Activated CD8-positive, alpha-beta memory T cell treated with anti-CD3 and anti-CD28 coated beads, Interleukin-2, amount 50 U/mL, for 4 hours (primary cell): ENCODE data around the gene IFITM5.

Experiments used
- DNase-seq: peaks from one replicate; pipeline ENCODE4 v3.0.0-alpha.2; 2020

IFITM5 gene

DNA sequence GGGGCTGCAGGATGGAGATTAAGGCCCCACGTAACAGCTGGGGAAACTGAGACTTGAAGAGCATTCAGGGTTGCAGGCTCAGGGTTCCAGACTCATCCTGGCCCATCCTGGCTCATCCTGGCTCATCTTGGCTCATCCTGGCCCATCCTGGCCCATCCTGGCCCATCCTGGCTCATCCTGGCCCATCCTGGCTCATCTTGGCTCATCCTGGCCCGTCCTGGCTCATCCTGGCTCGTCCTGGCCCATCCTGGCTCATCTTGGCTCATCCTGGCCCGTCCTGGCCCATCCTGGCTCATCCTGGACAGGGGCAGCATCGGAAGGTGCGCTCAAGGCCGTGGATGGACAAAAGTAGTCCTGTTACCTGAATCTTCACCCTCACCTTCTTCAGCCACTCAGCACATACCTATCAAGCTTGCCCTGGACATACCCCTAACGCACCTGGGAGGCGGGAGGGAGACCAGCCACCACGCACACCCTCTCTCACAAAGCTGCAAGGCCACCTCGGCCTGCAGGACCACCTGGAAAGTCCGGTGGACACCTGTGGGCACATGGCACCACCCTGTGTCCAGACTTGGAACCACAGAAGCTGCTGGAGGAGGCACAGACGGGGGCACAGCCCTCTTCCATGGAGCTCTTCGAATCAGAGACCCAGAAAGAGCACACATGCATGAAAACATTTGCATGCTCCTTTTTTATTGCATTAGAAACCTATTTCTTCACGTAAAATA, 41.4 kb downstream of the IFITM5 start:
- no peak for DNase-seq

DNA sequence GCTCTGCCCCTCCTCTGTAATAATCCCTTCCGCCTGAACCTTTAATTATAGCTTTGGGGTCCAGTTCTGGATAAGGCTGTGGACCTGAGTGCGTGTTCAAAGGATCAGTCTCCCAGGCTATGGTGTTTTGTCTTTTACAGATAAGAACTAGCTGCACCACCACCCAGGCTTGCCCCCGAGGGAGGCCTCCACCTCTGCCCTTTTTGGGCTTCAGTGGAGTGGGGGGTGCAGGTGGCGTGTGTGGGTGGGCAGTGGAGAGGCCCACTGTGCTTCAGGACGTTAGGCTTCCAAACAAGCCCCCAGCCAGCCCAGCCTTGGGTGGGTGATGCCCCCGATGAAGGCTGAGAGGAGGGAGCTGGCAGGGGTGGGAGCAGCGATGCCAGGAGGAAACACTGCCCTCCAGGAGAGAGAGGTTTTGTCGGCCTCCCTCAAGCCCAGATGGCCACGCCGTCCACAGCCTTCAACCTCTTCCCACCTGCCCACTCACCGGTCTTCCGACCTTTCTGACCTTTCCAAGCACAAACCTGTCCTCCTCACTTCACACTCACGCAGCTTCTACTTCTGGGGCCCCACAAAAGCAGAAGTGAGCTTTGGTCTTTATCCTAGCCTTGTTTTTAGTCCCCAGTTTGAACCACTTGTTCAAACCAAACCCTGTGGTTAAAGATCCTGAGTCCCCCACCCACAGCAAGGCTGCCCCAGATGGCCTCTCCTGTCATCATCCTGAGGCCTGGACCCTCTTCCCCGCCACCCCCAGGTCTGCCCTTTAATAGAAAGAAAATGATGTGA, 42.2 kb downstream of the IFITM5 start:
- no peak for DNase-seq

DNA sequence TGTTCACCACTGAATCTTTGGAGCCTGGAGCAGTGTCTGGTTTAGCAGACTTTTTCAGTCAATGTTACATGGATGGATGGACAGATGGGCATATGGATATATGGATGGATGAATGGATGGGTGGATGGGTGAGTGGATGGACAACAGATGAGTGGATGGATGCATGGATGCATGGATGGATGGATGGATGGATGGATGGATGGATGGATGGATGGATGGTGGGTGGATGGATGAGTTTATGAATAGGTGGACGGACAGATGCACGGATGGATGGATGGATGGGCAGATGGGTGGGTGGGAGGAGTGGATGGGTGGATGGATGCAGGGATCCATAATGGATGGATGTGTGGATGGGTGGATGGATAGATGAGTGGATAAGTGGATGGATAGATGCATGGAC, 43.5 kb downstream of the IFITM5 start:
- no peak for DNase-seq

DNA sequence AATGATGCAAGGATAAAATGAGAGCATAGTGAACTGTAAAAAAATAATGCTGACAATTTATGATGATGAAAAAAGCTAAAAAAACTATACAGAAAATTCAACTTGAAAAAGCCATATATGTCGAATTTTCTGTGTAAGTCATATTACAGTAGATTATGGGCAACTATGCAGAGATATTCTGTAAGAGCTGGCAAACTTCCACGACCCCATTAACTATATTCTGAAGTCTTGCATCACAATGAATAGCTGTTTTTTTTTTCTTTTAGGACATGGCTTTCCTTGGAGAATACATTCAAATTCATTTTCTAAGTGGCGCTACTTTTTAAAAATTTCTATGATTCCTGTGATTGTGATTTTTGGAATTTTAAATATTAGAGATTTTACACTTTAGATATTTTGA, 44.1 kb downstream of the IFITM5 start:
- no peak for DNase-seq

DNA sequence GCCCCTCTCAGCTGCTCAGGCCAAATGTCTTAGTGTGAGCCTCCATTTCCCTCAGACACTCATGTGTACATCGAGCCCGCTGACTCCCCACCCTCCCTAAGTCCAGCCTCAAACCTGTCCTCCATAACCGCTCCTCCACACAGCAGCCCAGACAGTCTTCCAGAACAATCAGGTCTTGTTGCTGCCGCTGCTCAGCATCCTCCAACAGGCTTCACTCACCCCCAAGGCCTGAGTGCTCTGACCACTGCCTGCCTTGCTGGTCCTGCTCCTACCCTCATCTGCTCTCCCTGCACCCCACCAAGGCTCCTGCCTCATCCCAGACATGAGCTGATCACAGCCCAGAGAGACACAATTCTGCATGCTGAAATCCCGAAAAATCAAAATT, 45.4 kb downstream of the IFITM5 start:
- DNase-seq, result no peak

DNA sequence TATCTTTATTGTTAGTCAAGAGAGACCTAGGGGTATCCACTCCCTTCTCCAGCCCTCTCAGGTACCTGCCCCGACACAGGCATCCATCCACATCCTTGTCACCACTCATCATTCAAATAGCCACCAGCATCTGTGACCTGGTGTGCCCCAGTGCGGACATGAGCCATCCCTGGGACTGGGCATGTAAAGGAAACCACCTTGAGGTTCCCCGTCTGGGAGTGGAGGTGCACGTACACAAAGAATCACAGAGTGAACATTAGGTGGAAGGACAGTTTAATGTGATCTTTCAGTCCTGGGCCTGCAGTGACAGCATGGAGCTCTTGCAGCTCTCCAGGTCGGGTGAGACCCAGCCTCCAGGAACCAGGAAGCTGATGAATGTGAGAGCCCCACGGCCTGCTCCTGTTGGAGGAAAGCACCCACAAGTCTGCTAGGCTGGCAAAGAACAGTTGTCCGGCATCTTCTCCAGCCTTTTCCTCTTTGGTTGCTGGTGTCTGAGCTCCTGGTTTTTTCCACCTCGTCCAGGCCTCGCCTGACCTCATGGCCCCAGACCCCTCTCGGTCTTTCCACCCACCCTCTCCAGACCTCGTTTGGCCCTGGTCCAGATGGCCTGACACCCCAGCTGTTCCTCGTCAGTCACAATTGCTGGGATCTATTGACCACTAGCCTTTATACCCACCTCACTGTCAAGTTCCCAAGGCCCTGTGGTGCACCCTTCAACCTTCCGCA, 46.0 kb downstream of the IFITM5 start:
- no peak for DNase-seq

DNA sequence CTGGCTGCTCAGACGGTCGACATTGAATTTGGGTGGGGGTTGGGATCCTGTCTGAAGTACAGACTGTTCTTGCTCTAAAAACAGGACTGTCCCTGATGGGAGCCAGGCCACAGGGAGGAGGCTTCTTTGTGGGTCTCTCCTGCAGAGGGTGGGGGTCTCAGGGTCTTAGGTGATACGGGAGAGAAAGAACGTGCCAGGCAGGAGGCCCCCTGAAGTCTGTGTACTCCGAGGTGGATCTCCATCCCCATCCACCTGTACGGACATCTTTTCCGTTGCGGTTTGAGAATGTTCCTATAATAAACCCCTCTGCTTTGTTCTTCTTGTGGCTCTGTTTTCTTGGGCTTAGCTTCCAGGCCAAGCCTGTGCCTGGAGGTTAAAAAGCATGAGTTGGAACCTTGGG, 46.7 kb downstream of the IFITM5 start:
- DNase-seq, result no peak

DNA sequence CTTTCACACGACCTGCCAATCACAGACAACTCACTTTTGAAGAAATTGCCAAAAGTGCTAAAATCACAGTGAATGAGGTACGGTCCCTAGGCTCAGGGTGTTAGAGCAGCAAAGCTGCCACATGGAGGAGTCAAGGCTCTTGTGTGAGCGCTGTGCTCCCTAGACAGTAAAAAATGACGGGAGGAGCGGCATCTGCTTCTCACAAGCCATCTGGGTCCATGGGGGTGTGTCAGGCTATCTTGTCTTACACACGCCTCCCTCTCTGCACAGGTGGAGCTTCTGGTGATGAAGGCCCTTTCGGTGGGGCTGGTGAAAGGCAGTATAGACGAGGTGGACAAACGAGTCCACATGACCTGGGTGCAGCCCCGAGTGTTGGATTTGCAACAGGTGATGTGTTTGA, 47.8 kb downstream of the IFITM5 start:
- DNase-seq, result no peak

DNA sequence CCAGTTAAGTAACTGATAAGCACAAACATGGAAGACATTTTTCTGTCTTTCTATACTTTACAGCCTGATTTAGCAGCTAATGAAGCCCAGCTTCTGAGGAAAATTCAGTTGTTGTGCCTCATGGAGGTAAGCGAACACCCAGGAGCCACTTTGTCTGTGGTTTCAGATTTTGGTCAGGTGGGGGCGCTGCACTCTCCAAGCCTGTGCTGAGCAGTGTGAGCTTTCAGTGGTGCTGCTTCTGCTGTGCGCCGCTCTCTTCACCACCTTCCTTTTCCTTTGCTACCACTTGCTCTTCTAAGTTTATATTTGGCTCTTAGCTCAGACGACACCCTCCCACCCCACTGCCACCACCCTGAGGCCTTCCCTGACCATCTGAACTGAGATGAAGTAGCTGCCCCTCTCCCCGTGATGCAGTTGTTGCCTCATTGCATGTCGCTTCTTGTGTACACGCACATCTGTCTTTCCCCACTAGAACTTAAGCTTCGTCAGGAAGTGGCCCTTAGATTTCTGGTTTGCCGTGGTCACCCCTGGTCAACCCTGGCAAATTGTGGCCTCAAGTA, 48.5 kb downstream of the IFITM5 start:
- peak; percentile 84 for DNase-seq

DNA sequence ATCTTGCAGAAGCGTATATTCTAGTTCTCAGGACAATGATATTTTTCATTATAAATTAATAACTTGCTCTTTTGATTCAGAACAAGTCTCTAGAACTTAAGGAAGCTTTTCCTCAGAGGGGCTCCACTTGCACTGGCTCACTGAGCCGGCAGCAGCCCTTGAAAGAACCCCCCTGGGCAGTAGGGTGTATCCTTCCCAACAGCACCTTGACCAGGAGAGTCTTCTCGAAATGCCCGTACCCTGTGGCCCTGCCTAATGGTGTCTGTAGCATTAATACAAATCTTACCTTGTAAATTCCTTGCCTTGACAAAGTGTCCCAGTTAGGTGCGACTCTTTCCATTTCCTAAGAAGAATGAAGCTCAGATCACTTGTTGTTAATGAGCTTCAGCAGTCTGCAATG, 49.1 kb downstream of the IFITM5 start:
- DNase-seq, result no peak

DNA sequence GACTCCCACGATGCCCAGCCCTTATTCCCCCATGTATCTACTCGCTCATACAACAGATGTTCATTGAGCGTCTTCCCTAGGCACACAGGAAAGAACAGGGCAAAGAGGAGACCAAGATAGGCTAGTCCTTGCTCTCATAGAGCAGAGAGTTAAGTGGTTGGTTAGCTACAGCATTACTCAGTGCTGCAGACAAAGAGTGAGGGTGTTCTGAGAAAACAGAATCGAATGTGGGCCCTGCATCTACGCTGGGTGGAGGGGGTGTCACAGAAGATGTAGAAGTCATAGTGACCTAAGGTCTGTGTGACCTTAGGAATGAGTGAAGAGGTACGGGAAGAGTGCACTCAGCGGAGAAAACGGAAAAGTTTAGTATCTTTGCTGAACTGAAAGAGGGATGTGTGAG, 50.3 kb downstream of the IFITM5 start:
- no peak for DNase-seq
